Measurements from ENCODE around the gene KRT7.

Gene KRT7

GRCh38 chr12:52188658-52189057 is 44.4 kb upstream of the KRT7 start:
- TF ChIP-seq REST (IDR thresholded peaks at IDR 0.05; ENCODE audit: insufficient read depth in 1 of 2, low read depth in 2 of 2, low read length in 2 of 2) (no peak), TAF1 (IDR thresholded peaks at IDR 0.05; ENCODE audit: borderline replicate concordance, insufficient read depth, low read length) (no peak), FOXP2 (optimal IDR thresholded peaks at IDR 0.05; ENCODE audit: borderline replicate concordance, extremely low read depth, extremely low read length, insufficient read depth) (no peak), POLR2AphosphoS5 (IDR thresholded peaks at IDR 0.05; ENCODE audit: low read depth, low read length) (no peak), SIN3A (IDR thresholded peaks at IDR 0.05; ENCODE audit: borderline replicate concordance, insufficient read depth, low read length) (no peak)

GRCh38 chr12:52189376-52190174 is 43.5 kb upstream of the KRT7 start:
- TF ChIP-seq POLR2AphosphoS5 (IDR thresholded peaks at IDR 0.05; ENCODE audit: low read depth, low read length), result no peak
- no peak for TF ChIP-seq REST (IDR thresholded peaks at IDR 0.05; ENCODE audit: insufficient read depth in 1 of 2, low read depth in 2 of 2, low read length in 2 of 2)
- TF ChIP-seq TAF1 (IDR thresholded peaks at IDR 0.05; ENCODE audit: borderline replicate concordance, insufficient read depth, low read length), result no peak
- no peak for TF ChIP-seq FOXP2 (optimal IDR thresholded peaks at IDR 0.05; ENCODE audit: borderline replicate concordance, extremely low read depth, extremely low read length, insufficient read depth)
- no peak for TF ChIP-seq SIN3A (IDR thresholded peaks at IDR 0.05; ENCODE audit: borderline replicate concordance, insufficient read depth, low read length)

GRCh38 chr12:52190860-52191729 is 41.9 kb upstream of the KRT7 start:
- no peak for TF ChIP-seq POLR2AphosphoS5 (IDR thresholded peaks at IDR 0.05; ENCODE audit: low read depth, low read length)
- TF ChIP-seq SIN3A (IDR thresholded peaks at IDR 0.05; ENCODE audit: borderline replicate concordance, insufficient read depth, low read length), result no peak
- no peak for TF ChIP-seq TAF1 (IDR thresholded peaks at IDR 0.05; ENCODE audit: borderline replicate concordance, insufficient read depth, low read length)
- no peak for TF ChIP-seq REST (IDR thresholded peaks at IDR 0.05; ENCODE audit: insufficient read depth in 1 of 2, low read depth in 2 of 2, low read length in 2 of 2)
- TF ChIP-seq FOXP2 (optimal IDR thresholded peaks at IDR 0.05; ENCODE audit: borderline replicate concordance, extremely low read depth, extremely low read length, insufficient read depth), result no peak

- TF ChIP-seq POLR2AphosphoS5 (IDR thresholded peaks at IDR 0.05; ENCODE audit: low read depth, low read length) (no peak), REST (IDR thresholded peaks at IDR 0.05; ENCODE audit: insufficient read depth in 1 of 2, low read depth in 2 of 2, low read length in 2 of 2) (no peak), TAF1 (IDR thresholded peaks at IDR 0.05; ENCODE audit: borderline replicate concordance, insufficient read depth, low read length) (no peak), SIN3A (IDR thresholded peaks at IDR 0.05; ENCODE audit: borderline replicate concordance, insufficient read depth, low read length) (no peak), FOXP2 (optimal IDR thresholded peaks at IDR 0.05; ENCODE audit: borderline replicate concordance, extremely low read depth, extremely low read length, insufficient read depth) (no peak)
Observed at GRCh38 chr12:52191841-52192791, 40.9 kb upstream of the KRT7 start, which contains the start of gene KRT80. Gene KRT80 (minus strand): TSS chr12:52192014. CDS start chr12:52191902, 112 bp downstream.
